Measurements from ENCODE around the gene TMEM61. TPM values are rescaled to one million over a fixed set of nuclear protein-coding genes. Genes with fewer than 3 reads are reported as not detected.
A peak's percentile ranks its signal among the peaks of the same experiment; 100 is the strongest.

Gene TMEM61
- total and polyA plus RNA-seq, 2 of the 8 experiments (the other 6 are each of a cell fraction or from before 2014, with no cell fraction given) = 0.54 to 1.4 TPM

- Histone ChIP-seq H3K79me1 (ENCODE audit: low read depth, low read length) (no peaks in the 10 kb centered on the region), H3K9me3 (ENCODE audit: insufficient read depth in 2 of 2, low read depth in 1 of 2, low read length in 1 of 2) (no peaks in the 10 kb centered on the region), H3K4me3 (ENCODE audit: extremely low read depth in 1 of 4, insufficient read depth in 2 of 4, low read depth in 3 of 4, low read length in 4 of 4) (no peak overlapping the region), H3K79me2 (ENCODE audit: control insufficient read depth in 1 of 2, insufficient read depth in 2 of 2, low read length in 2 of 2) (no peaks in the 10 kb centered on the region), H2BK20ac (ENCODE audit: low read length) (no peak overlapping the region), H3K9ac (replicated peaks in 1 of 4; ENCODE audit: extremely low read depth in 1 of 4, low read depth in 3 of 4, low read length in 3 of 4) (no peak overlapping the region), H3K23ac (ENCODE audit: insufficient read length) (no peak overlapping the region), H3K27me3 (replicated peaks in 1 of 4; ENCODE audit: control insufficient read depth in 3 of 4, extremely low read depth in 1 of 4, insufficient read depth in 3 of 4, low read length in 3 of 4) (peaks cover 0 to 29% (median 18%) of the 10 kb centered on the region in 4 experiments; a peak in 6 of 7 replicates), H3K56ac (replicated peaks; ENCODE audit: insufficient read length, low read depth, low read length) (no peak overlapping the region), H3K36me3 (ENCODE audit: control insufficient read depth in 2 of 4, insufficient read depth in 4 of 4, low read length in 3 of 4) (no peaks in the 10 kb centered on the region), H2AK5ac (ENCODE audit: low read depth, low read length) (no peak overlapping the region), H3K4ac (replicated peaks; ENCODE audit: insufficient read length, low read depth, low read length) (no peak overlapping the region), H3K27ac (ENCODE audit: low read depth, low read length) (no peak overlapping the region), H4K5ac (ENCODE audit: insufficient read length, low read depth, low read length) (no peak overlapping the region), H4K91ac (replicated peaks; ENCODE audit: insufficient read length, low read length) (no peak overlapping the region), H4K8ac (ENCODE audit: extremely low read depth, insufficient read depth, low read length) (no peak overlapping the region), H3K4me1 (replicated peaks in 1 of 4; ENCODE audit: control insufficient read depth in 3 of 4, insufficient read depth in 4 of 4, low read length in 3 of 4) (peaks cover 4 to 8% (median 7%) of the 10 kb centered on the region in 4 experiments; a peak in 6 of 7 replicates), H2BK5ac (ENCODE audit: low read depth, low read length) (no peak overlapping the region), H3K14ac (ENCODE audit: insufficient read length) (no peak overlapping the region), H3K23me2 (ENCODE audit: low read depth, low read length) (peaks cover 8% of the 10 kb centered on the region), H2BK120ac (replicated peaks; ENCODE audit: low read depth, low read length) (no peak overlapping the region), H4K20me1 (replicated peaks in 1 of 2; ENCODE audit: control insufficient read depth in 1 of 2, insufficient read depth in 2 of 2, low read length in 2 of 2) (no peaks in the 10 kb centered on the region), H2BK12ac (ENCODE audit: low read depth, low read length) (no peak overlapping the region), H2BK15ac (ENCODE audit: low read length) (no peak overlapping the region), H3K4me2 (ENCODE audit: insufficient read depth in 1 of 2, low read depth in 2 of 2, low read length in 2 of 2) (peak overlapping the region in 1 of 2 experiments; percentile 58; a peak in 1 of 4 replicates), H2AFZ (ENCODE audit: low read length) (no peak overlapping the region), H3K18ac (ENCODE audit: extremely low read depth, low read length) (no peak overlapping the region)
- FAIRE-seq = no peak
- ChIA-PET POLR2A (ENCODE audit: partially characterized antibody) (no interaction called here), CTCF (ENCODE audit: partially characterized antibody) (interaction anchor here (1.0 to 18.4 kb wide), 6 partner anchors 8 to 47 kb away, joined by 3 to 436 read pairs (median 8); no protein-coding TSS in a partner anchor)
- TF ChIP-seq GABPA (IDR thresholded peaks at IDR 0.05; ENCODE audit: borderline replicate concordance, insufficient read depth, low read length) = no peak
- TF ChIP-seq TEAD4 (IDR thresholded peaks at IDR 0.05; ENCODE audit: low read depth, low read length) = no peak
- TF ChIP-seq SIRT6 (IDR thresholded peaks at IDR 0.05; ENCODE audit: low read length) = no peak
- no peak for TF ChIP-seq NRF1 (IDR thresholded peaks at IDR 0.05; ENCODE audit: low read depth, low read length)
- no peak for TF ChIP-seq TCF12 (IDR thresholded peaks at IDR 0.05; ENCODE audit: low read depth, low read length)
- no peak for TF ChIP-seq CBX8 (IDR thresholded peaks at IDR 0.05; ENCODE audit: borderline replicate concordance, low read depth, low read length)
- TF ChIP-seq KDM5A (IDR thresholded peaks at IDR 0.05; ENCODE audit: low read length) = no peak
- no peak for TF ChIP-seq CBX5 (IDR thresholded peaks at IDR 0.05; ENCODE audit: low read depth, low read length)
- no peak for TF ChIP-seq TAF7 (optimal IDR thresholded peaks at IDR 0.05; ENCODE audit: borderline replicate concordance, low read depth, low read length)
- TF ChIP-seq SRF (IDR thresholded peaks at IDR 0.05; ENCODE audit: low read depth, low read length) = no peak
- TF ChIP-seq EP300 (IDR thresholded peaks at IDR 0.05; ENCODE audit: borderline replicate concordance in 1 of 2, low read depth in 2 of 2, low read length in 2 of 2) = no peak
- no peak for TF ChIP-seq ATF3 (IDR thresholded peaks at IDR 0.05; ENCODE audit: insufficient read depth, low read depth, low read length)
- 98% methylated on average over 8 of the region's 8 CpGs; no CpG with 5 or more reads in 1 of the 2 experiments for WGBS, 2 experiments (ENCODE audit: extremely low coverage in 1 of 2, insufficient coverage in 1 of 2, insufficient read length in 1 of 2, insufficient replicate concordance in 2 of 2, low coverage in 1 of 2, low lambda C conversion rate in 2 of 2, missing lambda C conversion rate in 1 of 2)
- no peak for DNase-seq (ENCODE audit: low read depth in 1 of 2, low spot score in 2 of 2)
Observed at GRCh38 chr1:54981466-54981865, 1.0 kb downstream of the TMEM61 start.

Measured in H1 (cell line).